Stimulated activated naive CD4-positive, alpha-beta T cell treated with Interleukin-2 at 50 U/mL for 16 hours (primary cell): ENCODE results near the gene MPST.
"Not testable (repeated sequence)": the region's sequence is repeated elsewhere in the genome, so short reads cannot be mapped to it uniquely, and the experiment has no call there.

Experiments
- DNase-seq: peaks from one replicate; lab custom pipeline; 2025; lab: John Stamatoyannopoulos, UW

The MPST gene

GRCh38 chr22:37060801-37061610, 41.5 kb downstream of the MPST start:
- DNase-seq: peak; percentile 60

DNA sequence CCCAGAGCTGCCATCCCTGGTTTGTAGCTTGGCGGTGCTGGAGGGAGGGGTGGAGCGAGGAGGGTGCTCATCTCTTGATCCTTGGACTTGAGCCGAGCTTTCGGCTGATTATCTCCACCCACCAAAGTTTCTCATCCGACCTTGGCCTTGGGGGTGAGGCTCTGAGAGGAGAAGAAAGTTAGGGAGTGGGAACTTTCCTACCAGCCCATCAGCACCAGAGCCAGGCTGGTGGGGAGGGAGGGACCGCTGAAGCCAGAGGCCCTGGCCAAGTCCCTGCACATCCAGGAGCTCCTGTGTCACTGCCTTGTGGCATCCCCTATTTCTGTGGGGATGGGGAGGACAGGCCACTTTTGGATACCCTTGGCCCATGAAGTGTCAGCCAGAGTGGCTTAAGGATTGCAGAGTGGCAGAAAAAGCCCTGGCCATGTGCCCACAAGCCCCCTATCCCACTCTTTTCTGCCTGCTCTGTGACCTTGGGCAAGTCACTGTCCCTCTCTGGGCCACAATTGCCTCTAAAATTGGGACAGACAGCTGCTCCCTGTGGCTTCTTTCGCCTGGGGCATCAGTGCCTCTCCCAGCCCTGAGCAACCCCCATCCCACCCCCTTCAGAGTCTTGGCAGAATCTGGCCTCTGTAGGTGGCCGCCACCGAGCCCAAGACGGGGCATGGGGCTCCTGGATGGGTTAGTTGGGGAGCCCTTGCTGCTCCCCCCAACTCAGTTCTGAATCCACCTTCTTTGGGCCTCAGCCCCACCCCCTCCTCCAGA, 42.3 kb downstream of the MPST start:
- no peak for DNase-seq

- no peak for DNase-seq
Observed at GRCh38 chr22:37062376-37062675, 42.8 kb downstream of the MPST start.

DNA sequence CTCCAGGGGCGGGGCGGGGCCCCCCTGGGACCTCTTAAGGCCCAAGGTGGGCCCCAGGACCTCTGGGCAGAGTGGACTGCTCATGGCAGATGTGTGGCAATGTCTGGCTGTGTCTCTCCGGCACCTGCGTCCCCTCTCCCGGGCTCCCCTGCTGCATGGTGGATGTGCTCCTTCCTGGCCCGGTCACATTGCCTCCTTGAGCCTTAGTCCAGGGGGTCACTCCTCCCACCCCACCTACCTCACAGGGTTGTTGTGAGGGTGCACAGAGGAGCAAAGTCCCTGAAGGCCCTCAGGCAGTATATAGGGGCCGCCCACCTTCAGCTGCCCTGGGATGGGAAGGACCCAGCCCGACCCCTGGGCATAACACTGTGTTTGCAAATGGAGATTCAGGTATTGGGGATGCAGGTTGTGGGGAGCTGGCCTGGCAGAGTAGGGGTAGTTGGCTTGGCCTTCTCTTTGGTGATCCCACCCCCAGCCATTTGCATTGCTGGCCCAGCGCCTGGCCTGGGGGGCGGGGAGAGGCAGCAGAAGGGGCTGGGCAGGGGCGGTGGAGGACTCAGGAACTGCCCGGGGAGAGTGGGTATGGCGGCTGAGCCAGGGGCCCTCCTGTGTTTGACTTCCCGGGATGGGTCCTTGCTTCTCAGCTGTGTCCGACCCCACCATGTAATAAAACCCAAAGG, 43.3 kb downstream of the MPST start:
- no peak for DNase-seq

- no peak for DNase-seq
Observed at GRCh38 chr22:37063431-37064420, 44.2 kb downstream of the MPST start.

DNA sequence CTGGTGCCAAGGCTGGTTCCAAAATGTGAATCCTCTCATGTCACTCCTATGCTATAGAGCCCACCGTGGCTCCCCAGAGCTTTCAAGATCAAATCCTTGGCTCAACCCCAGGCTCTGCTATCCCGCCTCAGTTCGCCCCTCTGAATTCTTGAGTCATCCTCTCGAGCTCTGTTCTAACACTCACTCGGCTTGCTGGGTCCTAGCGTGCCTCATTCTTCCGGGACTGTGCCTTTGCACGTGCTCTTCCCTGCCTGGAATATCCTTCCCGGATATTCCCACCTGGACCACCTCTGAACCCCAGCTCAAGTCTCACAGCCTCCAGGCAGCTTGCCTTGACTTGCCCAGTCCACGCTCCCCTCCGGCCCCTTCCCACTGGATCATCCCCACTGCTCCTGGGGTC, 45.0 kb downstream of the MPST start:
- no peak for DNase-seq

DNA sequence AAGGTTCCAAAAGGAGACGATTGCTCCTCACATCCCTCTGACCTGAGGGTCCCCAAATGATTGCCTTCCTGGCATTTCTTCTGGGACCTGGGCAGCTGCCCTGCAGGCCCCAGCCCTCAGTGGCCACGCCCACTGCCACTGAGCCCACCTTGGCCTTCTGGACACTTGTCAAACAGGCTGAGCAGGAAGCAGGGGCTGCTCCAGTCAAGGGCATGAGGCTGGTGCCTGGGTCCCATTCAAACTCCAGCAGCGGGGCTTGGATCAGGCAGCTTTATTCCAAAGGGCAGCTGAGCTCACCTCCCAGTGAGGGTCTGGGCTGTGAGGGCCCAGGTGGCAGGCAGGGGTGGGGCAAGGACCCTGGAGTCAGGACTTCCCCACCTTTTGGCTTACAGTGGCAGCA, 45.6 kb downstream of the MPST start:
- no peak for DNase-seq

DNA sequence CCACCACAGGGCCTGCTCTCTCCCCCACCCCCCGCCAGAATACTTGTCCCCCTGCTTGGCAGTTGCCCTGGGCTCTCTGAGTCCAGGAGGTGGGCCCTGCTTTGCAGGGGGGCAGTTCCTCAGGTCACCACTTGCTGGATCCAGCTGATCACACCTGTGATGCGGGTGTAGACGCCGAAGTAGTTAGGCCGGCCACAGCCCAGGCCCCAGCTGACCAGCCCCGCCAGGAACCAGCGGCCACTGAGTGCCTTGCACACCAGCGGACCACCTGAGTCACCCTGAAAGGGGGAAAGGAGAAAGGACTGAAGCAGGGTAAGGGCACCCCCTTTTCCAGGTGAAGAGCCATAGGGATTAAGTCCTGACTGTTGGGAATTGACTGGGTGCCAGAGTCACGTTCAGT, 46.4 kb downstream of the MPST start:
- DNase-seq: no peak

GRCh38 chr22:37067428-37067827, 47.9 kb downstream of the MPST start:
- no peak for DNase-seq

GRCh38 chr22:37068859-37069258, 49.3 kb downstream of the MPST start:
- no peak for DNase-seq

DNA sequence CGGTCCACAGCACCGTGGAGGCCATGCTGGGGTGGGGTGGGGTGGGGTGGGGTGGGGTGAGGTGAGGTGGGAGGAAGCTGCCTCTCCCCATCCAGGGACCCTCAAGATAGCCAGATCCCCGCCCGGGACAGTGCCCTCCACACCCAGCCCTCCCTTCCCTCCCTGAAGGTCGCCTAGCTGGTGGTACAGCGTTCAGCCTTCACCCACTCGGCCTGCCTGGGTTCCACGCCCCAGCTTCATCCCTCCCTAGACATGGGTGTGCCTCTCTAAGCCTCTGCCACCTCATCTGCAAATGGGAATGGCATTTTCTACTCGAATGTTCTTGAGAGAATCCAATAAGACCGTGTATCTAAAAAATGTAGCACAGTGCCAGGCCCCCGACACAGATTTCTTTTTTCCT, 49.8 kb downstream of the MPST start:
- no peak for DNase-seq

- DNase-seq: no peak
Observed at GRCh38 chr22:37069719-37070118, 50.2 kb downstream of the MPST start.

- DNase-seq: no peak
Observed at GRCh38 chr22:37070334-37070733, 50.8 kb downstream of the MPST start.

DNA sequence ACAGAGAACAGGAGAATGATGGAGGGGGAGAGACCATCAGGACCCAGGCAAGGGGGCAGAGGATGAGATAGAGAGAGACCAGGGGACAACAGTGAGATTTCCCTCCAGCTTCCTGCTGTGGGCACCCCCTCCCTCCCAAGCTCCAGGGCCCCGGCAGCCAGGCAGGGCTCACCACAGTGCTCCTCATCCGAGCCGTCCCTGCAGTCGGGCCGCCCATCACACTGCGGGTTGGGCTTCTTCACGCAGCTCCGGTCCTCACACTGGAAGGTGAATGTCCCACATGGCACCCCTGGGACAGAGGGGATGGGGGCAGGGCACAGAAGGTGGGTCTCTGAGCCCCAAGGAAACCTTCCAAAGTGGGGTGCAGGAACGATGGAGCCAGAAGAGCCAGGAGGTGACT, 51.2 kb downstream of the MPST start:
- no peak for DNase-seq

- not testable (repeated sequence) for DNase-seq
Observed at GRCh38 chr22:37071850-37072592, 52.5 kb downstream of the MPST start.

GRCh38 chr22:37072673-37073072, 53.1 kb downstream of the MPST start:
- no peak for DNase-seq

DNA sequence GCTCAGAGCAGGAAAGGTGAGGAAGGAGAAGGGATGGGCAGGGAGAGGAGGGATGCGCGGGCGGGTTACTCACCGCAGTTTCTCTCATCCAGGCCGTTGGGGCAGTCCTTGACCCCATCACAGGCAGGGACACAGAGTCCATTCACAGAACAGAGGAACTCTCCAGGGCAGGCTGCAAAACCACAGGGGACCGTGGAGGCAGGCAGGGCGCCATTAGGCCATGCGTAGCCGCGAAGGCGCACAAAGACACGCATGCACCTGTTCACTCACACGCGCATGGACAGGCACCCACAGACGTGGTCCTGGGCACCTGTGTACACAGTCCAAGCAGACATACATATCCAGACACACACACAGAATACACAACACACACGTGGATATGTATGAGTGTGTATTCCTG, 55.0 kb downstream of the MPST start:
- no peak for DNase-seq

DNA sequence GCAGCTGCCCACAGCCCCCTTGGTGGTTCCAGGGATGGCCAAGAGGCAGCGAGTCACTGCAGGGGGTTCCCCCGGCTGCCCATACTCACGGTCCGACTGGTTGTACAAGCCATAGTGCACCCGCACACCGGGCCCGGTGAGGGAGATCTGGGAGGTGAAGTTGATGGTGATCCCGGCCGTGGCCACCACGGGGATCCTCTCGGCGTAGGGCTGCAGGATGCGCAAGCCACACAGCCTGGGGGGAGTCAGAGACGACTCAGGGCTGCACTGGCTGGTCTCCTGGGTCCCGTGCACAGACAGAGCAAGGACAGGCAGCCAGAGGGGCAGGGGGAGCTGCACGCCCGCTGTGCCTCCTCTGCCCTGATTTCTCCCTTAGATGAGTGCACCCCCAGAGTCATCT, 55.5 kb downstream of the MPST start:
- no peak for DNase-seq

GRCh38 chr22:37075822-37076433, 56.4 kb downstream of the MPST start:
- no peak for DNase-seq

GRCh38 chr22:37077802-37078448, 58.4 kb downstream of the MPST start:
- DNase-seq: peak; percentile 70
